ENCODE results near the gene MYBPH. TPM values are rescaled to one million over a fixed set of nuclear protein-coding genes. Genes with fewer than 3 reads are reported as not detected.

The MYBPH gene
- total and polyA plus RNA-seq, 3 experiments from 2014 or later, result not detected

GRCh38 chr1:203120325-203121153, 55.1 kb downstream of the MYBPH start:
- peaks cover 25 to 83% of the 10 kb centered on the region in 2 donors for H3K27me3 Mint-ChIP-seq
- no peaks in the 10 kb centered on the region for H3K4me1 Mint-ChIP-seq
- no peaks in the 10 kb centered on the region for H3K9me3 Mint-ChIP-seq
- no peaks in the 10 kb centered on the region for H3K9me3 ChIP-seq (ENCODE audit: low read length)
- H3K36me3 ChIP-seq (ENCODE audit: insufficient read depth, low read length), result no peaks in the 10 kb centered on the region
- no peaks in the 10 kb centered on the region for H3K36me3 Mint-ChIP-seq
- H3K4me3 Mint-ChIP-seq, result no peak overlapping the region
- H3K4me1 ChIP-seq (ENCODE audit: insufficient read depth, low read length), result no peaks in the 10 kb centered on the region
- H3K27ac ChIP-seq (ENCODE audit: low read depth, low read length), result no peak overlapping the region
- H3K27me3 ChIP-seq (ENCODE audit: insufficient read depth, low read length, poor library complexity, severe bottlenecking), result peaks cover 14% of the 10 kb centered on the region
- H3K27ac Mint-ChIP-seq, result no peak overlapping the region
- CTCF ChIA-PET, result no interaction called here
- POLR2A ChIA-PET, result no interaction called here
- no peak overlapping the region for H3K4me3 ChIP-seq (ENCODE audit: low read length)
- no peak for DNase-seq

Other genes starting within 250 kb of the MYBPH start
- 10 to 100 TPM; 40.2 to 40.9 TPM for gene KLHL12, start 248.6 kb downstream of the MYBPH start, total RNA-seq
- 21.2 TPM for gene KLHL12, start 248.6 kb downstream of the MYBPH start, polyA plus RNA-seq
- 10 to 100 TPM; 91.0 to 95.4 TPM for gene ADIPOR1, start 217.5 kb downstream of the MYBPH start, total RNA-seq
- gene ADIPOR1, start 217.5 kb downstream of the MYBPH start, polyA plus RNA-seq, result 104 TPM
- gene CYB5R1, start 208.6 kb downstream of the MYBPH start, total RNA-seq, result 10 to 100 TPM; 23.9 to 26.0 TPM
- gene CYB5R1, start 208.6 kb downstream of the MYBPH start, polyA plus RNA-seq, result 52.7 TPM
- 10 to 100 TPM; 76.9 to 77.2 TPM for gene TMEM183A, start 168.5 kb downstream of the MYBPH start, total RNA-seq
- gene TMEM183A, start 168.5 kb downstream of the MYBPH start, polyA plus RNA-seq, result 55.4 TPM
- 1 to 10 TPM; 1.2 to 1.5 TPM for gene PPFIA4, start 149.3 kb downstream of the MYBPH start, total RNA-seq
- not detected for gene PPFIA4, start 149.3 kb downstream of the MYBPH start, polyA plus RNA-seq
- gene MYOG, start 89.8 kb downstream of the MYBPH start, total RNA-seq, result not detected
- not detected for gene MYOG, start 89.8 kb downstream of the MYBPH start, polyA plus RNA-seq
- gene ADORA1, start 48.1 kb downstream of the MYBPH start, total RNA-seq, result not detected
- gene ADORA1, start 48.1 kb downstream of the MYBPH start, polyA plus RNA-seq, result not detected
- gene CHI3L1, start 10.9 kb upstream of the MYBPH start, total RNA-seq, result not detected
- not detected for gene CHI3L1, start 10.9 kb upstream of the MYBPH start, polyA plus RNA-seq
- gene CHIT1, start 53.8 kb upstream of the MYBPH start, total RNA-seq, result under 1 TPM in 1 of 2 experiments, not detected in 1; 0.07 TPM
- not detected for gene CHIT1, start 53.8 kb upstream of the MYBPH start, polyA plus RNA-seq
- gene BTG2, start 129.7 kb upstream of the MYBPH start, total RNA-seq, result 100 to 1,000 TPM in 1 of 2 experiments, 10 to 100 TPM in 1; 97.8 to 102 TPM
- gene BTG2, start 129.7 kb upstream of the MYBPH start, polyA plus RNA-seq, result 138 TPM
- 1 to 10 TPM in 1 of 2 experiments, under 1 TPM in 1; 0.51 to 1.2 TPM for gene FMOD, start 175.3 kb upstream of the MYBPH start, total RNA-seq
- gene FMOD, start 175.3 kb upstream of the MYBPH start, polyA plus RNA-seq, result not detected